HCT116 (cell line): ENCODE results near the gene SLC16A12.

Experiments
- CEBPB ChIP-seq: IDR thresholded peaks from 2 replicates; pipeline ENCODE4 v1.6.1; 2012; ENCODE audit warnings: low read depth
- EZH2 ChIP-seq: fragments of 200-600 bp; sonication (generic); IDR thresholded peaks from 2 replicates; pipeline ENCODE4 v1.6.1; 2017; ENCODE audit warnings: antibody characterized with exemption, mixed run types
- EZH2phosphoT487 ChIP-seq: fragments of 200-600 bp; IDR thresholded peaks from 2 replicates; pipeline ENCODE4 v1.6.1; 2018; ENCODE audit warnings: antibody characterized with exemption, borderline replicate concordance
- JUND ChIP-seq: IDR thresholded peaks from 2 replicates; pipeline ENCODE4 v1.6.1; 2012
- POLR2A ChIP-seq: IDR thresholded peaks from 2 replicates; pipeline ENCODE4 v1.7.0; 2011; ENCODE audit warnings: borderline replicate concordance; ENCODE audit not compliant: insufficient read depth, insufficient read length; ENCODE audit errors: extremely low read depth
- TCF7L2 ChIP-seq: IDR thresholded peaks from 2 replicates; pipeline ENCODE4 v1.7.0; 2011; ENCODE audit warnings: borderline replicate concordance, inconsistent platforms; ENCODE audit not compliant: insufficient read depth, insufficient read length; ENCODE audit errors: extremely low read depth
- TF ChIP-seq, protein P1 (sequence below), 3 experiments: fragments of 200-600 bp in 1 of 3; sonication (generic) in 1 of 3; IDR thresholded peaks in 2 of 3; conservative IDR thresholded peaks in 1 of 3; 2 replicates each; pipeline ENCODE4 v1.5.1; 2012 to 2017; ENCODE audit warnings: low read depth in 2 of 3, low read length in 2 of 3, antibody characterized with exemption in 1 of 3, borderline replicate concordance in 1 of 3, control low read depth in 1 of 3, mild to moderate bottlenecking in 1 of 3, mixed read lengths in 1 of 3, mixed run types in 1 of 3, moderate library complexity in 1 of 3; ENCODE audit not compliant: insufficient read depth in 1 of 3
- TF ChIP-seq, protein P2 (sequence below): IDR thresholded peaks from 2 replicates; pipeline ENCODE4 v1.6.1; 2012; ENCODE audit warnings: low read depth

DNA sequence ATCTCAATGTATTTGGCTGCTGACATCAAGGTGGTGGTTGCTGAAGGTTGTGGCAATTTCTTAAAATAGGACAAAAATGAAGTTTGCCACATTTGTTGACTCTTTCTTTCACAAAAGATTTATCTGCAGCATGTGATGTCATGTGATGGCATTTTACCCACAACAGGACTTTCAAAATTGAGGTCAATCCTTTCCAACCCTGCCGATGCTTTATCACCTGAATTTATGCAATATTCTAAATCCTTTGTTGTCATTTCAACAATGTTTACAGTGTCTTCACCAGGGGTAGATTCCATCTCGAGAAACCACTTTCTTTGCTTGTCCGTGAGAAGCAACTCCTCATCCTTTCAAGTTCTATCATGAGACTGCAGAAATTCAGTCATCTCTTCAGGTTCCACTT is 40.6 kb upstream of the SLC16A12 start:
- TF ChIP-seq CEBPB: no peak
- TF ChIP-seq, protein P1, sequence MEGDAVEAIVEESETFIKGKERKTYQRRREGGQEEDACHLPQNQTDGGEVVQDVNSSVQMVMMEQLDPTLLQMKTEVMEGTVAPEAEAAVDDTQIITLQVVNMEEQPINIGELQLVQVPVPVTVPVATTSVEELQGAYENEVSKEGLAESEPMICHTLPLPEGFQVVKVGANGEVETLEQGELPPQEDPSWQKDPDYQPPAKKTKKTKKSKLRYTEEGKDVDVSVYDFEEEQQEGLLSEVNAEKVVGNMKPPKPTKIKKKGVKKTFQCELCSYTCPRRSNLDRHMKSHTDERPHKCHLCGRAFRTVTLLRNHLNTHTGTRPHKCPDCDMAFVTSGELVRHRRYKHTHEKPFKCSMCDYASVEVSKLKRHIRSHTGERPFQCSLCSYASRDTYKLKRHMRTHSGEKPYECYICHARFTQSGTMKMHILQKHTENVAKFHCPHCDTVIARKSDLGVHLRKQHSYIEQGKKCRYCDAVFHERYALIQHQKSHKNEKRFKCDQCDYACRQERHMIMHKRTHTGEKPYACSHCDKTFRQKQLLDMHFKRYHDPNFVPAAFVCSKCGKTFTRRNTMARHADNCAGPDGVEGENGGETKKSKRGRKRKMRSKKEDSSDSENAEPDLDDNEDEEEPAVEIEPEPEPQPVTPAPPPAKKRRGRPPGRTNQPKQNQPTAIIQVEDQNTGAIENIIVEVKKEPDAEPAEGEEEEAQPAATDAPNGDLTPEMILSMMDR (IDR thresholded peaks at IDR 0.05 in 2 of 3, conservative IDR thresholded peaks at IDR 0.05 in 1 of 3; ENCODE audit: borderline replicate concordance in 1 of 3, insufficient read depth in 1 of 3, low read depth in 2 of 3, low read length in 2 of 3): no peak
- no peak for TF ChIP-seq EZH2
- no peak for TF ChIP-seq POLR2A
- no peak for TF ChIP-seq TCF7L2
- no peak for TF ChIP-seq EZH2phosphoT487
- TF ChIP-seq, protein P2, sequence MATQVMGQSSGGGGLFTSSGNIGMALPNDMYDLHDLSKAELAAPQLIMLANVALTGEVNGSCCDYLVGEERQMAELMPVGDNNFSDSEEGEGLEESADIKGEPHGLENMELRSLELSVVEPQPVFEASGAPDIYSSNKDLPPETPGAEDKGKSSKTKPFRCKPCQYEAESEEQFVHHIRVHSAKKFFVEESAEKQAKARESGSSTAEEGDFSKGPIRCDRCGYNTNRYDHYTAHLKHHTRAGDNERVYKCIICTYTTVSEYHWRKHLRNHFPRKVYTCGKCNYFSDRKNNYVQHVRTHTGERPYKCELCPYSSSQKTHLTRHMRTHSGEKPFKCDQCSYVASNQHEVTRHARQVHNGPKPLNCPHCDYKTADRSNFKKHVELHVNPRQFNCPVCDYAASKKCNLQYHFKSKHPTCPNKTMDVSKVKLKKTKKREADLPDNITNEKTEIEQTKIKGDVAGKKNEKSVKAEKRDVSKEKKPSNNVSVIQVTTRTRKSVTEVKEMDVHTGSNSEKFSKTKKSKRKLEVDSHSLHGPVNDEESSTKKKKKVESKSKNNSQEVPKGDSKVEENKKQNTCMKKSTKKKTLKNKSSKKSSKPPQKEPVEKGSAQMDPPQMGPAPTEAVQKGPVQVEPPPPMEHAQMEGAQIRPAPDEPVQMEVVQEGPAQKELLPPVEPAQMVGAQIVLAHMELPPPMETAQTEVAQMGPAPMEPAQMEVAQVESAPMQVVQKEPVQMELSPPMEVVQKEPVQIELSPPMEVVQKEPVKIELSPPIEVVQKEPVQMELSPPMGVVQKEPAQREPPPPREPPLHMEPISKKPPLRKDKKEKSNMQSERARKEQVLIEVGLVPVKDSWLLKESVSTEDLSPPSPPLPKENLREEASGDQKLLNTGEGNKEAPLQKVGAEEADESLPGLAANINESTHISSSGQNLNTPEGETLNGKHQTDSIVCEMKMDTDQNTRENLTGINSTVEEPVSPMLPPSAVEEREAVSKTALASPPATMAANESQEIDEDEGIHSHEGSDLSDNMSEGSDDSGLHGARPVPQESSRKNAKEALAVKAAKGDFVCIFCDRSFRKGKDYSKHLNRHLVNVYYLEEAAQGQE: no peak
- TF ChIP-seq JUND: no peak
